ENCODE results near the gene AQP10. TPM values are rescaled to one million over a fixed set of nuclear protein-coding genes. Genes with fewer than 3 reads are reported as not detected.
"Not testable (repeated sequence)": the region's sequence is repeated elsewhere in the genome, so short reads cannot be mapped to it uniquely, and the experiment has no call there.

Gene AQP10
- total RNA-seq, 1 experiment from 2014 or later, result not detected

- Mint-ChIP-seq H3K27me3 (ENCODE audit: unreplicated experiment) (peaks cover 78% of the 10 kb centered on the region), H3K4me1 (ENCODE audit: low read depth, unreplicated experiment) (peaks cover 18% of the 10 kb centered on the region), H3K4me3 (ENCODE audit: low read depth, unreplicated experiment) (no peak overlapping the region), H3K27ac (ENCODE audit: unreplicated experiment) (no peak overlapping the region), H3K9me3 (ENCODE audit: low read depth, unreplicated experiment) (no peaks in the 10 kb centered on the region), H3K36me3 (ENCODE audit: insufficient read depth, unreplicated experiment) (no peaks in the 10 kb centered on the region)
- CTCF ChIA-PET, result interaction anchor here (0.6 to 3.0 kb wide), 19 partner anchors 9 to 224 kb away, joined by 3 to 23 read pairs (median 5); partner anchors contain the start of genes ATP8B2 and HAX1
- DNase-seq, result peak; percentile 88
- TF ChIP-seq CTCF (IDR thresholded peaks at IDR 0.05; ENCODE audit: unreplicated experiment), result peak; percentile 79
- intact Hi-C loops (cut with micrococcal nuclease; ENCODE audit: unreplicated experiment), result loop anchor here (10.0 kb wide), 1 partner anchor 140 kb away; the partner anchor contains the start of gene TPM3
- BruUV-seq (replicated peaks), result no TSS peak
Observed at GRCh38 chr1:154335025-154335714, 14.3 kb downstream of the AQP10 start.

- H3K4me1 Mint-ChIP-seq (ENCODE audit: low read depth, unreplicated experiment), result peaks cover 18% of the 10 kb centered on the region
- no TSS peak for BruUV-seq (replicated peaks)
- H3K36me3 Mint-ChIP-seq (ENCODE audit: insufficient read depth, unreplicated experiment), result no peaks in the 10 kb centered on the region
- H3K27ac Mint-ChIP-seq (ENCODE audit: unreplicated experiment), result no peak overlapping the region
- CTCF ChIA-PET, result no interaction called here
- TF ChIP-seq CTCF (IDR thresholded peaks at IDR 0.05; ENCODE audit: unreplicated experiment), result no peak
- H3K9me3 Mint-ChIP-seq (ENCODE audit: low read depth, unreplicated experiment), result no peaks in the 10 kb centered on the region
- peaks cover 67% of the 10 kb centered on the region for H3K27me3 Mint-ChIP-seq (ENCODE audit: unreplicated experiment)
- intact Hi-C loops (cut with micrococcal nuclease; ENCODE audit: unreplicated experiment), result loop anchor here (10.0 kb wide), 1 partner anchor 143 kb away; the partner anchor contains the start of gene TPM3
- H3K4me3 Mint-ChIP-seq (ENCODE audit: low read depth, unreplicated experiment), result no peak overlapping the region
- DNase-seq, result no peak
Observed at GRCh38 chr1:154337253-154337894, 16.5 kb downstream of the AQP10 start.

- TF ChIP-seq CTCF (IDR thresholded peaks at IDR 0.05; ENCODE audit: unreplicated experiment), result no peak
- DNase-seq, result no peak
- Mint-ChIP-seq H3K9me3 (ENCODE audit: low read depth, unreplicated experiment) (no peaks in the 10 kb centered on the region), H3K36me3 (ENCODE audit: insufficient read depth, unreplicated experiment) (no peaks in the 10 kb centered on the region), H3K27me3 (ENCODE audit: unreplicated experiment) (peaks cover 53% of the 10 kb centered on the region), H3K4me3 (ENCODE audit: low read depth, unreplicated experiment) (no peak overlapping the region), H3K27ac (ENCODE audit: unreplicated experiment) (no peak overlapping the region), H3K4me1 (ENCODE audit: low read depth, unreplicated experiment) (peaks cover 15% of the 10 kb centered on the region)
- BruUV-seq (replicated peaks), result no TSS peak
- CTCF ChIA-PET, result no interaction called here
- intact Hi-C loops (cut with micrococcal nuclease; ENCODE audit: unreplicated experiment), result loop anchor here (10.0 kb wide), 1 partner anchor 144 kb away; the partner anchor contains the start of gene TPM3
Observed at GRCh38 chr1:154338875-154339274, 18.0 kb downstream of the AQP10 start.

GRCh38 chr1:154341366-154341765 lies 20.5 kb downstream of the AQP10 start:
- H3K27ac Mint-ChIP-seq (ENCODE audit: unreplicated experiment); H3K36me3 Mint-ChIP-seq (ENCODE audit: insufficient read depth, unreplicated experiment); intact Hi-C loops (cut with micrococcal nuclease; ENCODE audit: unreplicated experiment); CTCF ChIA-PET; H3K4me1 Mint-ChIP-seq (ENCODE audit: low read depth, unreplicated experiment); DNase-seq; H3K4me3 Mint-ChIP-seq (ENCODE audit: low read depth, unreplicated experiment); H3K9me3 Mint-ChIP-seq (ENCODE audit: low read depth, unreplicated experiment); BruUV-seq (replicated peaks): not testable (repeated sequence)
- H3K27me3 Mint-ChIP-seq (ENCODE audit: unreplicated experiment), result peaks cover 39% of the 10 kb centered on the region

All from Calu3 (cell line).